G401 (cell line): ENCODE results near the gene PRDM4. TPM values are rescaled to one million over a fixed set of nuclear protein-coding genes. Genes with fewer than 3 reads are reported as not detected.

Source experiments
- DNase-seq: peaks from one replicate; pipeline ENCODE4 v3.0.0-alpha.2; 2015; ENCODE audit warnings: low spot score
- in situ Hi-C: cut with HindIII; loops from 2 replicates; pipeline ENCODE4 v1.10.0; 2016; ENCODE audit warnings: low sequenced_read_pairs, mixed read lengths
- total RNA-seq: library from RNA; depleted of rRNA; stranded (reverse); fragments of >200 nt; shearing (Covaris generic); gene quantifications from 2 replicates; pipeline ENCODE4 v1.2.3, GENCODE V29; 2014; rRNA removed

The PRDM4 gene
- total RNA-seq = 37.7 and 51.7 TPM in 2 replicates

DNA sequence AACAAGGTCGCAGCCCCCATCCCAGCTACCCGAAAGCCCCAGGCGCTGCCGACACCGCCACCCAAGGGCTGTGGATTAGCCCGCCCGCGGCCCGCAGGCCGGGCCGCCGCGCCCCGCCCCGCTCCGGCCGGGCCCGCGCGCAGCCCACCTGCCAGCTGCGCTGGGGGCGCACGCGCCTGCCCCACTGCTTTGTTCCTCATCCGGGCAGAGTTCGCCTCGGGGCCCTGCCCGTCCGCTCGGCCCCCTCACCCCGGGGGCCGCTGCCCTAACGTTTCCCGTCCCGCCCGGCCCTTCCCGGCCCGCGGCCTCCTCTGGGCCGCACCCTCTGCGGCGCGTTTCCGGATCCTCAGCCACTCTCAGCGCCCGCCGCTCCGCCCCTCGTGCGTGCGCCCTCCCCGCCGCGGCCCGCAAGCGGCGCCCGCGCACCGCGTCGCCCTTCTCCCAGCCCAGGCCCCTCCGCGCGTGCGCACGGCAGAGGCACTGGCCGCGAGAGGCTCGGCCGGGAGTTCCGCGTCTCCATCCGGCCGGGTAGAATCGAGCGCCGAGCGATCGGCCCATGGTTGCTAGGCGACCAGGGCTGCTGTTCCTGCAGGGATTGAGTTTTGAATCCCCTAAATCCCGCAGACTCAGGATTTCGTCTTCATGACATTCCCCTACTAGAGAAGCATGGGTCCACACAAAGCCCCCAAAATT is at the start of gene PRDM4:
PRDM4 (minus strand) TSS at position 329 of the 693 bp plus-strand sequence. CDS start 622 bp downstream, outside the sequence.
- in situ Hi-C loops = no loop called here
- DNase-seq = peak; percentile 94

GRCh38 chr12:107807471-107808150 is 46.7 kb upstream of the PRDM4 start:
- DNase-seq = no peak
- in situ Hi-C loops = no loop called here

- in situ Hi-C loops = no loop called here
- no peak for DNase-seq
These were observed 44.7 kb upstream of the PRDM4 start for GRCh38 chr12:107805488-107806180.

- DNase-seq = no peak
- in situ Hi-C loops = no loop called here
These were observed 42.2 kb upstream of the PRDM4 start for GRCh38 chr12:107803092-107803491.

- in situ Hi-C loops = no loop called here
- DNase-seq = no peak
These were observed 40.2 kb upstream of the PRDM4 start for GRCh38 chr12:107801150-107801549.

- DNase-seq = no peak
- in situ Hi-C loops = no loop called here
These were observed 37.6 kb upstream of the PRDM4 start for GRCh38 chr12:107798580-107798979.

DNA sequence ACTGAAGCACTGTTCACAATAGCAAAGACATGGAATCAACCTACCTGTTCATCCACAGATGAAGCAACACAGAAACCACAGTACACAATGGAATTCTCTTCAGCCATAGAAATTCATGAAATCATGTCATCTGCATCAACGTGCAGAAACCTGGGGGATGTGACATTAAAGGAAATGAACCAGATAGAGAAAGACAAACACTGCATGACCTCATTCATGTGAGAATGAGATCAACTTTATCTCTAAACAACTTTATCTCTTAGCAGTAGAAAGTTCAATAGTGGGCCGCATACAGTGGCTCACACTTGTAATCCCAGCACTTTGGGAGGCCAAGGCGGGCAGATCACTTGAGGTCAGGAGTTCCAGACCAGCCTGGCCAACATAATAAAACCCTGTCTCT is 33.5 kb upstream of the PRDM4 start:
- no peak for DNase-seq
- in situ Hi-C loops = no loop called here

DNA sequence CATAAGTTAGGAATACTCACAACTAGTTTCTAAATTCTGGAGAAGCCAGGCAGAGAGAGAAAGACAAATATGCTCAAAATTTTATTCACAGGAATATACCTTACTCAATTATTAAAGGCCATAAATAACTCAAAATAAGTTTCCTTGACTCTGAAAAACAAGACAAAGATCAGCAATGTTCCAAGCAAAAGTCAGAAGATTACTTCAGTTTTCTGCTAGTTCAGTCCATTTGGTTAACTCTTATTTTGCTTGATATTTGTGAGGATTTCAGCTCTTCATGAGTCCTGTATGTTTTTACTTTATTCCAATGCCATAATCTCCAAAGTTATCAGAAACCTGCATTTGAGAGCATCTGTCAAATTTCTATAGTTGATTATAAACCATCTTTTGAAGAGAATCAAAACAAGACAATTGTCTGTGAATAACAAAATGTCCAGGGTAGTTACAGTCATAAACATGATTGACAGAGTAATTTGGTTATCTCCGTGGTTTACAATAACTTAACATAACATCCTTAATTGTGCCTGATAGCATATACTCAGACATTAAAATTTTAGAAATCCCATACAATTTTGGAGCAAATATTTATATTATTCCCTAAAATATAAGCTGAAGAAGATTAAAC is 30.6 kb upstream of the PRDM4 start:
- in situ Hi-C loops = no loop called here
- no peak for DNase-seq

GRCh38 chr12:107788690-107789458 is 27.9 kb upstream of the PRDM4 start:
- no peak for DNase-seq
- in situ Hi-C loops = no loop called here

- in situ Hi-C loops = no loop called here
These were observed 27.3 kb upstream of the PRDM4 start for GRCh38 chr12:107788281-107788680.

DNA sequence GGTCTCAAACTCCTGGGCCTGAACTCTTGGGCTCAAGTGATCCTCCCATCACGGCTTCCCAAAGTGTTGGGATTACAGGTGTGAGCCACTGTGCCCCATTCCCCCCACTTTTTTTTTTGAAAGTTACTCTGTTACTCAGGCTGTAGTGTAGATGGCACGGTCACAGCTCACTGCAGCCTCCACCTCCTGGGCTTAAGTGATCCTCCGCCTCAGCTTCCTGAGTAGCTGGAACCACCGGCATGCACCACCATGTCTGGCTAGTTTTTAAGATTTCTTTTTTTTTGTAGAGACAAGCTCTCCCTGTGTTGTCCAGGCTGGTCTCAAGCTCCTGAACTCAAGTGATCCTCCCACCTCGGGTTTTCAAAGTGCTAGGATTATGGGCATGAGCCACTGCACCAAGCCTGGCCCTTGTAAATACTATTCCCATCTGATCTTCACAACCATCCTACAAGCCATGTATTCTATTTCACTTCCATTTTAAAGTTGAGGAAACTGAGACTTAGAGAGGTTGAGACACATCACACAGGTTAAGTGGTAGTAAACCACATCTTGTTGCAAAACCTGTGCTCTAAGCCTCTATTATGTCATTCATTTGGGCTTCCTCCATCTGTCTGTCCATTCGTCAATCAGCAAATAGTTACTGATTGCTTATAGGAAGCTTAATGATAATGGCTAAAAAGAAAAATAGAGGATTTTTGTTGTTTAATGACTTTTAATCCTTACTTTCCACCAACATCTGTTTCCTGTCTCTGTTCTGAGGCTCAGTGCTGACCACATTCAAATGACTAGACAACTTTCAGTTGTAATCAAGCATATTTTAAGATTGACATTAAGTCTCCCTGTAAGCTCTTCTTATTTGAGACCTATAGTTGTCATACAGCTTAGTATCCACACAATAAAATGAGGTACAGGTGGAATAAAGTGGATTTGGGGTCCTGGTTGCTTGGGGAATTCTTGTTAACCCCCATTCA is 22.8 kb upstream of the PRDM4 start:
- in situ Hi-C loops = no loop called here
- DNase-seq = no peak

More at GRCh38 chr12:107788281-107788680, 27.3 kb upstream of the PRDM4 start:
- no peak for DNase-seq

DNA sequence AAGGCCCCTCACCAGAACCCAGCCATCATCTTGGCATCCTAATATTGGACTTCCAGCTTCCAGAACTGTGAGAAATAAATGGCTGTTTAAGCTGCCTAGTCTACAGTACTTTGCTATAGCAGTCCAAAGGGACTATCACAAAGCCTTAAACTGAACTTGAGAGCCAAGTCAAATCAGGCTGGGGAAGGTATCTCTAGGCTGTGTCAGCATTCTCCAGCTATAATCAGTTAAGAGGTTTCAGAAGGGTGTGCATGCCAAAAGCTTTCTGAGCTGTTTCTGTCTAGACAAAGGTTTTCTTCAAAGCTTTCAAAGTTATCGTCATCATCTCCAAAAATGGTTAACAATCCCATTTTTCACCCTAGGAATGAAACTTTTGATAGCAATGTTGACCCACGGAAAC is 21.1 kb upstream of the PRDM4 start:
- DNase-seq = no peak
- in situ Hi-C loops = no loop called here

DNA sequence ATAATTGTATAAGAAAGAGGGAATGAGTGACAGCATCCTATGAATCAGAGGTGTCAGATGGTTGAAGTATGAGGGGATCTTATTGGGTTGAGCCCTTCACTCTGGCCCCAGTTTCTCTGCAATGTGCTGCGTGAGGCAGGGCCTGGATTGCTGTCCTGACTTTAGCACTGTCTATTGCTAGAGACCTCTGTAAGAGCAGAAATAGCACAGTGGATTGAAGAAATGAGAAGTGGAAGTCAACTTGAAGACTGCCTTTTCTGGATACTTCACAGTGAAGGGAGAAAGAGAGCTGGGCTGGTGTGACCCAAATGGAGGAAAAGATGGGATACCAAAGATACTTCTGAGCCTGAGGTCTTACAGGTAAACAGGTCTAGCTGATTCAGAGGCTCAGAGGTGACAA is 19.4 kb upstream of the PRDM4 start:
- in situ Hi-C loops = no loop called here
- no peak for DNase-seq

DNA sequence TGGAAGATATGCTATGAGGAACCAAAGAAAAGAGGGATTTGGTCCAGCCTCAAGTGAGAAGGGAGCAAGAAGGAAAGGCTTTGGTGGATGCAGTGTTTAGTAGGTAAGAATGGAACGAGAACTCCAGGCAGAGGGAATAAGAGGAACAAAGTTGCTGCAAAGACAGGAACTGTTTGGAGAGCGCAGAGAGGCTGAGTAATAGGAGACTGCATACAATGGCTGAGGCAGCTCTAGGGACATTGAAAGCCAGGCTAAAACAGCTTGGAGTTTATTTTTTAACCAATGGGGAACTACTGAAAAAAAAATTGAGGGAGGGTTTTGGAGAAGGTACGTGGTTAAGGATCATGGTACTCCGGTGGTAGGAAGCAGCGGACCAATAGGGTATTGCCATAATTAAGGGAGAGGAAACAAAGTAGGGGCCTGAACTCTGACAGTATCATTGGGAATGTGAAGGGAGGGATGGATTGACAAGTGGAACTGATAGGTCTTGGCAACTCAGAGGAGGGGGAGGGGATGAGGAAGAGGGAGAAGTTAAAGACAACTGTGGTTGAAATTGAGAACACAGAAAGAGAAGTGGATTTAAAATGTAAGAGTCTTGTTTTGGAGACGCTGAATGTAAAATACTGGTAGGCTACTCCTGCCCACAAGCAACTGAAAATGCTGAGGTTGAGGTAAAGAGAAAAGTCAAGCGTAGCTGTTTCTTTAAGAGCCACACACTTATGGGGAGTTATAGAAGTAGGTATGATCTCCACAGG is 18.3 kb upstream of the PRDM4 start:
- no peak for DNase-seq
- in situ Hi-C loops = no loop called here

- DNase-seq = no peak
- in situ Hi-C loops = no loop called here
These were observed 17.6 kb upstream of the PRDM4 start for GRCh38 chr12:107778383-107779025.

GRCh38 chr12:107776171-107776570 is 15.2 kb upstream of the PRDM4 start:
- DNase-seq = no peak
- in situ Hi-C loops = no loop called here
